HCT116 (cell line): Measurements from ENCODE around the gene BIVM.

Experiments used
- CEBPB ChIP-seq: IDR thresholded peaks from 2 replicates; pipeline ENCODE4 v1.6.1; 2012; ENCODE audit warnings: low read depth
- EZH2 ChIP-seq: fragments of 200-600 bp; sonication (generic); IDR thresholded peaks from 2 replicates; pipeline ENCODE4 v1.6.1; 2017; ENCODE audit warnings: antibody characterized with exemption, mixed run types
- EZH2phosphoT487 ChIP-seq: fragments of 200-600 bp; IDR thresholded peaks from 2 replicates; pipeline ENCODE4 v1.6.1; 2018; ENCODE audit warnings: antibody characterized with exemption, borderline replicate concordance
- FOSL1 ChIP-seq: IDR thresholded peaks from 2 replicates; pipeline ENCODE4 v1.6.1; 2012; ENCODE audit warnings: low read depth
- POLR2A ChIP-seq: IDR thresholded peaks from 2 replicates; pipeline ENCODE4 v1.7.0; 2011; ENCODE audit warnings: borderline replicate concordance; ENCODE audit not compliant: insufficient read depth, insufficient read length; ENCODE audit errors: extremely low read depth
- POLR2AphosphoS5 ChIP-seq: IDR thresholded peaks from 2 replicates; pipeline ENCODE4 v1.6.1; 2011; ENCODE audit warnings: mild to moderate bottlenecking, low read depth, low read length, moderate library complexity
- YY1 ChIP-seq: IDR thresholded peaks from 2 replicates; pipeline ENCODE4 v1.6.1; 2011; ENCODE audit warnings: low read length, low read depth, moderate library complexity, mild to moderate bottlenecking; ENCODE audit not compliant: insufficient replicate concordance; ENCODE audit errors: extremely low read depth
- TF ChIP-seq, protein P1 (sequence below), 3 experiments: fragments of 200-600 bp in 1 of 3; sonication (generic) in 1 of 3; IDR thresholded peaks in 2 of 3; conservative IDR thresholded peaks in 1 of 3; 2 replicates each; pipeline ENCODE4 v1.5.1; 2012 to 2017; ENCODE audit warnings: low read depth in 2 of 3, low read length in 2 of 3, antibody characterized with exemption in 1 of 3, borderline replicate concordance in 1 of 3, control low read depth in 1 of 3, mild to moderate bottlenecking in 1 of 3, mixed read lengths in 1 of 3, mixed run types in 1 of 3, moderate library complexity in 1 of 3; ENCODE audit not compliant: insufficient read depth in 1 of 3

DNA sequence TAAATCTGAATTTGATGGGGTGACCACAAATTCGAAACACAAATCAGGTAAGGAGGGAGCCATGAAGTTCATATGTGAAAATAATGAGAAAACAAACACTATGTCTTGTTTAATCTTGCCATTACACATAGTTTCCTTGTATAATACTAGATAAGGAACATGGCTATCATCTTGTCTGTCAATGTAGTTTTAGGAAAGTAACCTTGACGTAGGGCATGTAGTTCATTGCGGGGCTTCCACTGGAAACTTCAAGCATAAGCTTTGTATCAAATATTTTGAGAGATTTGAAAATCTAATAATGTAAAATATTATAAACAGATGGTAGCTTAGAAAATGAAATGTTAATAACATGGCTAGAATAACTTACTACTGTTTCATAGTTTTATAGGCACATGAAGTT, 8.8 kb downstream of the BIVM start:
- TF ChIP-seq POLR2AphosphoS5 (no peak), EZH2phosphoT487 (no peak), POLR2A (no peak), EZH2 (no peak), CEBPB (no peak), YY1 (no peak), FOSL1 (no peak)
- TF ChIP-seq, protein P1, sequence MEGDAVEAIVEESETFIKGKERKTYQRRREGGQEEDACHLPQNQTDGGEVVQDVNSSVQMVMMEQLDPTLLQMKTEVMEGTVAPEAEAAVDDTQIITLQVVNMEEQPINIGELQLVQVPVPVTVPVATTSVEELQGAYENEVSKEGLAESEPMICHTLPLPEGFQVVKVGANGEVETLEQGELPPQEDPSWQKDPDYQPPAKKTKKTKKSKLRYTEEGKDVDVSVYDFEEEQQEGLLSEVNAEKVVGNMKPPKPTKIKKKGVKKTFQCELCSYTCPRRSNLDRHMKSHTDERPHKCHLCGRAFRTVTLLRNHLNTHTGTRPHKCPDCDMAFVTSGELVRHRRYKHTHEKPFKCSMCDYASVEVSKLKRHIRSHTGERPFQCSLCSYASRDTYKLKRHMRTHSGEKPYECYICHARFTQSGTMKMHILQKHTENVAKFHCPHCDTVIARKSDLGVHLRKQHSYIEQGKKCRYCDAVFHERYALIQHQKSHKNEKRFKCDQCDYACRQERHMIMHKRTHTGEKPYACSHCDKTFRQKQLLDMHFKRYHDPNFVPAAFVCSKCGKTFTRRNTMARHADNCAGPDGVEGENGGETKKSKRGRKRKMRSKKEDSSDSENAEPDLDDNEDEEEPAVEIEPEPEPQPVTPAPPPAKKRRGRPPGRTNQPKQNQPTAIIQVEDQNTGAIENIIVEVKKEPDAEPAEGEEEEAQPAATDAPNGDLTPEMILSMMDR (IDR thresholded peaks at IDR 0.05 in 2 of 3, conservative IDR thresholded peaks at IDR 0.05 in 1 of 3; ENCODE audit: borderline replicate concordance in 1 of 3, insufficient read depth in 1 of 3, low read depth in 2 of 3, low read length in 2 of 3) = no peak
